GM12873 (cell line): ENCODE results near the gene GRK5.

Experiments
- TF ChIP-seq, protein P1 (sequence below): IDR thresholded peaks from 2 replicates; pipeline ENCODE4 v1.5.1; 2012; ENCODE audit warnings: low read depth, mild to moderate bottlenecking, moderate library complexity, low read length, control low read depth; ENCODE audit not compliant: insufficient read depth; ENCODE audit errors: missing control alignments

Gene GRK5

DNA sequence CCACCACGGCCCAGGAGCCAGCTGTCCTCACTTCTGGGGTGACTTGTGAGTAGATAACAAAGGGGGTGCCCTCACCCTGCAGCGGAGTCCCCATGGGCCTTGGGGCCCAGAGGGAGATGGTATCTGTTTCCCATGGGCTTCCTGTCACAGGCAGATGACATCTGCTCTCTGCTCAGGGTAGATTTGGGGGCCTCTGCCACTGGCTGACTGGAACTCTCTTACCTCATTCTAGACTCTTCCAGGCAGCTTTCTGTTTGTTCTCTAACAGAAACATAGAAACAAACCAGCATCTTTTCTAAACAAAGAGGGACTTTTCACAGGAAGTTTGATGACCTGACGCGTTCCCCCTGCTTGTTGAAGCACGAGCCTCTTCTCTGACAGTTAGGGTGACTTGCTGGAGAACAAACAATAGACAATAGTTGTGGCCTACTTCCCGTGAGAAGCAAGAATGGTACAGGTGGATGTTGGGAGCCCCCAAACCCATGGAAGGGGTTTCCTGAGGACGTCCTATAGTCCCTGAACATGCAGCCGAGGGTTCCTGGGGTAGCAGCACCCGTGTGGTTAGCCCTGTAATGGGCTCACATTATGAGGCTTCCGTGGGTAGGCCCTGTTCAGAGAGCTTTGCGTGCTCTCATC lies 61.6 kb downstream of the GRK5 start:
- TF ChIP-seq, protein P1, sequence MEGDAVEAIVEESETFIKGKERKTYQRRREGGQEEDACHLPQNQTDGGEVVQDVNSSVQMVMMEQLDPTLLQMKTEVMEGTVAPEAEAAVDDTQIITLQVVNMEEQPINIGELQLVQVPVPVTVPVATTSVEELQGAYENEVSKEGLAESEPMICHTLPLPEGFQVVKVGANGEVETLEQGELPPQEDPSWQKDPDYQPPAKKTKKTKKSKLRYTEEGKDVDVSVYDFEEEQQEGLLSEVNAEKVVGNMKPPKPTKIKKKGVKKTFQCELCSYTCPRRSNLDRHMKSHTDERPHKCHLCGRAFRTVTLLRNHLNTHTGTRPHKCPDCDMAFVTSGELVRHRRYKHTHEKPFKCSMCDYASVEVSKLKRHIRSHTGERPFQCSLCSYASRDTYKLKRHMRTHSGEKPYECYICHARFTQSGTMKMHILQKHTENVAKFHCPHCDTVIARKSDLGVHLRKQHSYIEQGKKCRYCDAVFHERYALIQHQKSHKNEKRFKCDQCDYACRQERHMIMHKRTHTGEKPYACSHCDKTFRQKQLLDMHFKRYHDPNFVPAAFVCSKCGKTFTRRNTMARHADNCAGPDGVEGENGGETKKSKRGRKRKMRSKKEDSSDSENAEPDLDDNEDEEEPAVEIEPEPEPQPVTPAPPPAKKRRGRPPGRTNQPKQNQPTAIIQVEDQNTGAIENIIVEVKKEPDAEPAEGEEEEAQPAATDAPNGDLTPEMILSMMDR, result no peak

- TF ChIP-seq, protein P1, result no peak
These were observed 62.4 kb downstream of the GRK5 start for GRCh38 chr10:119269737-119270136.

DNA sequence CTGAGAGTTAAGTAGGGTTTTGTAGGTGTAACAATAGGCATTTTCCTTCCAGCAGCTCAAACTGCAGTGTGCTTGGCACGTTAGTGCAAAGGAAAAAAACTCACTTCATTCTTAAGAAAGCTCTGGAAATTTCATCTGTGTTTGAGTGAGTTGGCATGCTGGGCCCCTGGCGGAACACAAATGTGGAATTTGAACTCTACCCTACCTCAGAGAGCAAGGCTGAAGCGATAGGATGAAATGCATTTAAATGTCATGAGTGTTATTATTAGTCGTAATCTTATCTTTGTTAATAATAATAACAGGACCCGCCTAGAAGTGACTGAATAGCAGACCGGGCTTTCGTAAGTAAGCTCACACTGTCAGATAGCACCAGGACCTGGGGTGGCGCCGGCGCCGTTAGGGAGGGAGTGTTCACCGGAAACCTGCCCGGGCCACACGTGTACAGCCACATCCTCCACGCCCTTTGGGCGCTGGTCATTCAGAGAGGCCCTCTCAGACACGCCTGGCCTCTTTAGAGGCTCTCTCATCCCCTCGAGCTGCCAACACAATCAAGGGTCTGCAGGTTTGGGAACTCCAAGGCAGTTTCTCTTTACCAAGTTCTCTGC lies 63.5 kb downstream of the GRK5 start:
- TF ChIP-seq, protein P1, result no peak

DNA sequence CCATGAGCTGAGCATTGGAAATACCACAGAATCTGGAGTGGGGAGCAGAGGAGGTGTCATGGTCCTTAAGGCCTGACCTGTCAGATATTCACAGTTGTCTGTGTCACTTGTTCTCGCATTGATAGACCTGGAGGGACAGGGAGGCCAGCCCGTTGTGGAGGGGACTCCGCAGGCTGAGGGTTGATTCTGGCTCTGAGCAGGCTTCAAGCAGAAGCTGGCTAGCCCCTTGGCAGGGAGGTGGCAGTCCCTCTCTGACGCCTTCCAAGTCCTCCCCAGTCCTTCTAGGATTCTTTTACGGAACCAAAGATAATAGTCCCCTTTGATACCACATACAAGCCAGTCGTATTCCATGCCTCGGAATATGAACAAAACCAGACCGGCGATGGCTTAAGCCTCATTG lies 65.4 kb downstream of the GRK5 start:
- TF ChIP-seq, protein P1, result no peak

DNA sequence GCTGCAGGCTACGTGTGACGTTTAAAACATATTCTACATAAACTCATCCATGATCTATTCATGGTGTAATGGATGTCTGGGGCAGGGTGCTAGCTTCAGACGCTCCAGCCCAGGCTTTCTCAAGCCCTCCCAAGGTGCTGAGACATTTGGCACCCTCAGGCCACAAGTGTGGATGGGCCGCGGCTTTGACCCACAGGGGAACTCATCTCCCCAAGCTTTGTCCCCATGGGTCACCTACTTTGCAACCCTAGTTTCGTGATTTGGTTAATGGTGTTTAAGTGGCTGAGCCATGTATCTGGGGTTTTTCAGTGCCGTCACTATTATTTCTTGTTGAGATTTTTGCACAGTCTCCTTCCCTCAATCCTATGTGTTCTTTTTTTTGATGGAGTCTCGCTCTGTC lies 66.0 kb downstream of the GRK5 start:
- TF ChIP-seq, protein P1, result no peak

DNA sequence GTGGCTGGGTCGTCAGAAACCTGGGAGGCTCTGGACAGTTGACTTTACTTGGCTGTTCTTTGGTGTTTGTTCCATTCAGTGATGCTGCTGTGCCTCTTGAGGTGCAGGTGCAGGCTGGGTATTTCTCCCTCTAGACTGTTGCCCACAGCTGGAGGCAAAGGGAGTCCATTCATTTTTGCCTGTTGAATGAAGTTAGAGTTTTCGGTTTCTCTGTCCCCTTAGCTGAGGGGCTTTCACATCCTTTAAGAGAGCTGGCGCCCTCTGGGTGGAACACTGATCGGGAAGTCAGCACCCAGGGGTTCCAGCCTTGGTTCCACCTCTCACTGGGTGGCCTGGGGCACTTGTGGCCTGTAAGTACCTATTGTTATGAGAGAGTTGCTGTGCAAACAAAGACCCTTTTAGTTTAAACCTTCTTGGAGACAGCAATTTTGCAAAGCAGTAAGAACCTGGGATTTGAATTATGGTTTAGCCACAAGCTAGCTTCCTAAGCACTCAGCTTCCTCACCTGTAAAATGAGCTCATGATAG lies 67.2 kb downstream of the GRK5 start:
- TF ChIP-seq, protein P1, result no peak

DNA sequence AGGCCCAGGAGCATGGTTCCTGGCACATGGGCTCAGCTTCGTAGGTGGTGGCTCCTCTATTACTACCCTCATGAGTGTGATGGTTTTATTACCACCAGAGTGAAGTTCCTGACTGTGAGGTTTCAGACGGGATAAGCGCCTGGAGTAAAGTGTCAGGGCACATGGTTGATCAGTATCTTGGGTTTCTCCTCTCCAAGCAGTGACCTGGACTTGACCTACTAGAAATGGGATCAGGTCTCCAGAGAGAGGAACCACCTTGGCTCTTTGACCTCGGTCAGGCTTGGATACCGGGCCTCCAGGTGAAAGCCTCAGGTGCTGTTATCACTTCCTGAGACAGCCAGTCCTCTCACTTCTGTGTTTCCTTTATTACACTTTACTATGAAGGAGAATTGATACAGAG lies 67.7 kb downstream of the GRK5 start:
- TF ChIP-seq, protein P1, result no peak
